Measurements from ENCODE around the gene SCFD2. TPM values are rescaled to one million over a fixed set of nuclear protein-coding genes. Genes with fewer than 3 reads are reported as not detected.

SCFD2 gene
- total and polyA plus RNA-seq, 10 of the 15 experiments (the other 5 are each of a cell fraction or from before 2014, with no cell fraction given): 4.8 to 37.6 (median 24.9) TPM

DNA sequence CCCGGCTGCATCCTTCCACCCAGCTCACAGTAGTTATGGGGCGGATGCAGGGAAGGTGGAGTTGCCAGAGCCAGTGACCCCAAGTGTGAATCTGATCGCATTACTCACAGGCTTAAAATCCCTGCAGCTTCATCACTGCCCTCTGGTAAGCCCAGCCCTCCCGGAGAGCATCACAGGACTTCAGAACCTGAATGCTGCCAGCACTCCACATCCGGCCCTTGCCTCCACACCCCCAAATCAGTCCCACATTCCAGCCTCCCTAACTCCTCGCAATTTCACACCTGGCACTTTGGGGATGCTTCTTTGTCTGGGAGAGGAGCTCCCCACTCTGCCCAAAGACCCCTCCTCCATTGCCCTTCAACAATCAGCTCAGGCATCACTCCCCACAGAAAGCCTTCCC is 488.2 kb downstream of the SCFD2 start (continued):
- no peak for TF ChIP-seq TCF3 (IDR thresholded peaks at IDR 0.05; ENCODE audit: borderline replicate concordance, insufficient read depth, low read depth, low read length)
- TF ChIP-seq, protein P1, sequence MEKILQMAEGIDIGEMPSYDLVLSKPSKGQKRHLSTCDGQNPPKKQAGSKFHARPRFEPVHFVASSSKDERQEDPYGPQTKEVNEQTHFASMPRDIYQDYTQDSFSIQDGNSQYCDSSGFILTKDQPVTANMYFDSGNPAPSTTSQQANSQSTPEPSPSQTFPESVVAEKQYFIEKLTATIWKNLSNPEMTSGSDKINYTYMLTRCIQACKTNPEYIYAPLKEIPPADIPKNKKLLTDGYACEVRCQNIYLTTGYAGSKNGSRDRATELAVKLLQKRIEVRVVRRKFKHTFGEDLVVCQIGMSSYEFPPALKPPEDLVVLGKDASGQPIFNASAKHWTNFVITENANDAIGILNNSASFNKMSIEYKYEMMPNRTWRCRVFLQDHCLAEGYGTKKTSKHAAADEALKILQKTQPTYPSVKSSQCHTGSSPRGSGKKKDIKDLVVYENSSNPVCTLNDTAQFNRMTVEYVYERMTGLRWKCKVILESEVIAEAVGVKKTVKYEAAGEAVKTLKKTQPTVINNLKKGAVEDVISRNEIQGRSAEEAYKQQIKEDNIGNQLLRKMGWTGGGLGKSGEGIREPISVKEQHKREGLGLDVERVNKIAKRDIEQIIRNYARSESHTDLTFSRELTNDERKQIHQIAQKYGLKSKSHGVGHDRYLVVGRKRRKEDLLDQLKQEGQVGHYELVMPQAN (conservative IDR thresholded peaks at IDR 0.05): no peak

DNA sequence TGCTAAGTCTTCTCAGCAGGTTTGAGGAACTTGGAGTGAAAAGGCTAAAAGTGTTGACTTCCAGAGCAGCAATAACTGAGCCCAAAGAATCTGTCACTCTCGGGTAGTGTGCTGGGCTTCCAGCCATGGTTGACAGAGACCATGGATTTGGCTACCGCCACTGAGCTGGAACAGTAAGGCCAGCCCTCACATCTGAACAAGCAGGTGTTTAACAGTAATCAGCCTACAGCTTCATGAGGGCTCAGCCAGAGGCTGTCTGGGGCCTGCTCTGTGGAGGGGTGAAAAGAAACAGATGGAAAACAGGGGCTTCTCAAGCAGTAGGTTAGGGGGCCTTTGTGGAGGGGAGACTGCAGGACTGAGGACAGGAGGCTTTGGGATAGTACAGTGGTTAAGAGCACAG is 488.8 kb downstream of the SCFD2 start:
- CTCF ChIA-PET: interaction anchor here (0.7 kb wide), 1 partner anchor 34 kb away, joined by 3 read pairs; no protein-coding TSS in a partner anchor
- H3K27me3 ChIP-seq (replicated peaks in 1 of 2; ENCODE audit: control insufficient read depth in 2 of 2, insufficient read depth in 2 of 2, low read length in 1 of 2): no peaks in the 10 kb centered on the region
- DNase-seq (ENCODE audit: low read depth, low spot score) (no peak), FAIRE-seq (no peak), ATAC-seq (no peak)
- no peaks in the 10 kb centered on the region for H3K79me2 ChIP-seq (ENCODE audit: control insufficient read depth, insufficient read depth, low read length)
- H3K4me3 ChIP-seq: no peak overlapping the region
- POLR2A ChIA-PET: no interaction called here
- in situ Hi-C loops (cut with MboI) (no loop called here), intact Hi-C loops (cut with micrococcal nuclease; ENCODE audit: unreplicated experiment) (no loop called here)
- no TSS peak for BruUV-seq (replicated peaks)
- no peaks in the 10 kb centered on the region for H3K9me3 ChIP-seq (replicated peaks; ENCODE audit: control insufficient read depth, insufficient read depth, low read length)
- H2AFZ ChIP-seq (ENCODE audit: control insufficient read depth, low read depth, low read length): no peak overlapping the region
- SMC1A ChIA-PET (ENCODE audit: uncharacterized antibody, unreplicated experiment): no interaction called here
- no peaks in the 10 kb centered on the region for H3K4me1 ChIP-seq (ENCODE audit: control insufficient read depth, insufficient read depth, low read length)
- no peak overlapping the region for H3K27ac ChIP-seq (ENCODE audit: control insufficient read depth, insufficient read depth)
- WGBS (ENCODE audit: insufficient coverage, insufficient replicate concordance, low lambda C conversion rate, missing lambda C conversion rate): 95% methylated on average over 2 of the region's 2 CpGs
- H3K9ac ChIP-seq (ENCODE audit: control insufficient read depth, insufficient read depth, low read length): no peak overlapping the region
- RAD21 ChIA-PET (ENCODE audit: unreplicated experiment): no interaction called here
- no peaks in the 10 kb centered on the region for H4K20me1 ChIP-seq (ENCODE audit: control insufficient read depth, insufficient read depth)
- TF ChIP-seq, protein P2, sequence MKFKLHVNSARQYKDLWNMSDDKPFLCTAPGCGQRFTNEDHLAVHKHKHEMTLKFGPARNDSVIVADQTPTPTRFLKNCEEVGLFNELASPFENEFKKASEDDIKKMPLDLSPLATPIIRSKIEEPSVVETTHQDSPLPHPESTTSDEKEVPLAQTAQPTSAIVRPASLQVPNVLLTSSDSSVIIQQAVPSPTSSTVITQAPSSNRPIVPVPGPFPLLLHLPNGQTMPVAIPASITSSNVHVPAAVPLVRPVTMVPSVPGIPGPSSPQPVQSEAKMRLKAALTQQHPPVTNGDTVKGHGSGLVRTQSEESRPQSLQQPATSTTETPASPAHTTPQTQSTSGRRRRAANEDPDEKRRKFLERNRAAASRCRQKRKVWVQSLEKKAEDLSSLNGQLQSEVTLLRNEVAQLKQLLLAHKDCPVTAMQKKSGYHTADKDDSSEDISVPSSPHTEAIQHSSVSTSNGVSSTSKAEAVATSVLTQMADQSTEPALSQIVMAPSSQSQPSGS (IDR thresholded peaks at IDR 0.05; ENCODE audit: low read length): no peak
- TF ChIP-seq NFYB (IDR thresholded peaks at IDR 0.05; ENCODE audit: insufficient read depth, low read depth, low read length) (no peak), FOXK2 (IDR thresholded peaks at IDR 0.05) (no peak)
- H3K4me2 ChIP-seq (ENCODE audit: control insufficient read depth, insufficient read depth): no peak overlapping the region
- no peaks in the 10 kb centered on the region for H3K36me3 ChIP-seq (ENCODE audit: control insufficient read depth in 2 of 2, insufficient read depth in 2 of 2, low read length in 1 of 2)
